MV-4-11 (cell line): ENCODE data around the gene PCSK9.
A peak's percentile ranks its signal among the peaks of the same experiment; 100 is the strongest.
"Not testable (repeated sequence)": the region's sequence is repeated elsewhere in the genome, so short reads cannot be mapped to it uniquely, and the experiment has no call there.

Experiments used
- DNase-seq: peaks from one replicate; lab custom pipeline; 2025; lab: John Stamatoyannopoulos, UW

PCSK9 gene

GRCh38 chr1:55079651-55080050 lies 40.3 kb downstream of the PCSK9 start:
- no peak for DNase-seq

- DNase-seq, result no peak
These were observed 42.0 kb downstream of the PCSK9 start for GRCh38 chr1:55081188-55081904.

- no peak for DNase-seq
These were observed 42.6 kb downstream of the PCSK9 start for GRCh38 chr1:55081905-55082296.

GRCh38 chr1:55084257-55084656 lies 44.9 kb downstream of the PCSK9 start:
- DNase-seq, result no peak

GRCh38 chr1:55087439-55087838 lies 48.1 kb downstream of the PCSK9 start:
- DNase-seq, result no peak

GRCh38 chr1:55088413-55088812 lies 49.1 kb downstream of the PCSK9 start:
- peak; percentile 17 for DNase-seq

GRCh38 chr1:55089683-55090082 lies 50.3 kb downstream of the PCSK9 start:
- no peak for DNase-seq

- no peak for DNase-seq
These were observed 53.1 kb downstream of the PCSK9 start for GRCh38 chr1:55092475-55092874.

GRCh38 chr1:55095095-55095494 lies 55.7 kb downstream of the PCSK9 start:
- no peak for DNase-seq

- DNase-seq, result no peak
These were observed 64.5 kb downstream of the PCSK9 start for GRCh38 chr1:55103891-55104290.

- DNase-seq, result no peak
These were observed 67.8 kb downstream of the PCSK9 start for GRCh38 chr1:55107101-55107500.

GRCh38 chr1:55109005-55109404 lies 69.7 kb downstream of the PCSK9 start:
- not testable (repeated sequence) for DNase-seq
